OCI-LY7 (cell line): ENCODE measurements around the gene ZNF775. TPM values are rescaled to one million over a fixed set of nuclear protein-coding genes. Genes with fewer than 3 reads are reported as not detected.

Experiments used
- BruUV-seq: library from RNA; stranded (reverse); fragments of 400-500 nt; replicated peaks from 2 replicates; lab custom pipeline; 2021; lab: Mats Ljungman, UMichigan
- CTCF ChIA-PET: fragments of 300-600 bp; sonication (Branson Sonifier 250); formaldehyde crosslinking; loops from one replicate; lab custom pipeline; 2022; ENCODE audit warnings: antibody characterized with exemption; ENCODE audit not compliant: unreplicated experiment; lab: Charles Lee
- POLR2A ChIA-PET: fragments of 300-600 bp; sonication (Branson Sonifier 250); formaldehyde crosslinking; loops from one replicate; lab custom pipeline; 2022; ENCODE audit warnings: antibody characterized with exemption; lab: Charles Lee
- DNase-seq: peaks from one replicate; pipeline ENCODE4 v3.0.0-alpha.2; 2015; ENCODE audit warnings: low spot score
- H2AFZ ChIP-seq: fragments of 200-600 bp; sonication (generic), shearing (Covaris generic); 2 replicates; pipeline ENCODE4 v1.6.1; 2014; ENCODE audit warnings: mild to moderate bottlenecking, antibody characterized with exemption, low read length, moderate library complexity
- H3K27ac ChIP-seq: fragments of 200-600 bp; sonication (generic); 2 replicates; pipeline ENCODE4 v1.5.1; 2014; ENCODE audit warnings: mixed run types, low read depth, mild to moderate bottlenecking, moderate library complexity, low read length, inconsistent platforms; ENCODE audit not compliant: poor library complexity, severe bottlenecking
- H3K36me3 ChIP-seq: fragments of 200-600 bp; sonication (generic); 2 replicates; pipeline ENCODE4 v1.6.1; 2014; ENCODE audit warnings: mild to moderate bottlenecking, antibody characterized with exemption, low read length, moderate library complexity, mixed read lengths; ENCODE audit not compliant: insufficient read depth
- H3K4me1 ChIP-seq: fragments of 200-600 bp; sonication (generic); 2 replicates; pipeline ENCODE4 v1.5.1; 2014; ENCODE audit warnings: mild to moderate bottlenecking, low read length; ENCODE audit not compliant: insufficient read depth, poor library complexity, severe bottlenecking
- H3K4me2 ChIP-seq: fragments of 200-600 bp; sonication (generic); 2 replicates; pipeline ENCODE4 v1.6.1; 2014; ENCODE audit warnings: mild to moderate bottlenecking, low read length
- H3K4me3 ChIP-seq: fragments of 200-600 bp; sonication (generic); 2 replicates; pipeline ENCODE4 v1.5.1; 2014; ENCODE audit warnings: mild to moderate bottlenecking, low read depth, low read length; ENCODE audit not compliant: poor library complexity, severe bottlenecking
- H3K79me2 ChIP-seq: fragments of 200-600 bp; sonication (generic); 2 replicates; pipeline ENCODE4 v1.6.1; 2016; ENCODE audit warnings: low read depth, mild to moderate bottlenecking, low read length, moderate library complexity, mixed read lengths; ENCODE audit not compliant: insufficient read depth
- H3K9me2 ChIP-seq: fragments of 200-600 bp; sonication (generic); 2 replicates; pipeline ENCODE4 v1.6.1; 2016; ENCODE audit warnings: mild to moderate bottlenecking, low read length, mixed read lengths; ENCODE audit not compliant: insufficient read depth
- H3K9me3 ChIP-seq: fragments of 200-600 bp; sonication (generic); 2 replicates; pipeline ENCODE4 v1.6.1; 2014; ENCODE audit warnings: mild to moderate bottlenecking, mixed run types, low read length, mixed read lengths
- H4K20me1 ChIP-seq: fragments of 200-600 bp; sonication (generic); 2 replicates; pipeline ENCODE4 v1.6.1; 2014; ENCODE audit warnings: mild to moderate bottlenecking, antibody characterized with exemption, low read length, moderate library complexity, mixed read lengths; ENCODE audit not compliant: insufficient read depth
- EZH2phosphoT487 ChIP-seq: fragments of 200-600 bp; sonication (generic); IDR thresholded peaks from 2 replicates; pipeline ENCODE4 v1.6.1; 2018; ENCODE audit warnings: low read depth, borderline replicate concordance, mild to moderate bottlenecking, mixed run types, antibody characterized with exemption, low read length, moderate library complexity, mixed read lengths
- intact Hi-C: fragments of 100-400 bp; cut with micrococcal nuclease; formaldehyde crosslinking; loops from one replicate; pipeline ENCODE4 v1.10.0; 2022; ENCODE audit not compliant: unreplicated experiment
- total RNA-seq, 2 experiments: library from RNA; depleted of rRNA in 1 of 2; stranded (reverse); fragments of >200 nt in 1 of 2; shearing (Covaris generic) in 1 of 2; gene quantifications; 2 replicates each; pipeline ENCODE4 v1.2.3, GENCODE V29; 2014 to 2022
- TF ChIP-seq, protein P1 (sequence below): fragments of 200-600 bp; sonication (generic); conservative IDR thresholded peaks from 2 replicates; pipeline ENCODE4 v1.5.1; 2014; ENCODE audit warnings: mild to moderate bottlenecking, antibody characterized with exemption, low read length, moderate library complexity, mixed read lengths

ZNF775 gene
- total RNA-seq, 2 experiments from 2014 or later, result 4.7 to 6.5 TPM

GRCh38 chr7:150397346-150398107 lies 18.4 kb downstream of the ZNF775 start:
- Histone ChIP-seq H3K79me2 (no peaks in the 10 kb centered on the region), H3K4me2 (no peak overlapping the region), H3K4me3 (no peak overlapping the region), H3K27ac (no peak overlapping the region), H3K9me2 (no peaks in the 10 kb centered on the region), H3K36me3 (no peaks in the 10 kb centered on the region), H3K4me1 (no peaks in the 10 kb centered on the region), H2AFZ (no peak overlapping the region), H4K20me1 (no peaks in the 10 kb centered on the region), H3K9me3 (no peaks in the 10 kb centered on the region)
- CTCF ChIA-PET, result no interaction called here
- intact Hi-C loops, result no loop called here
- BruUV-seq, result no TSS peak
- POLR2A ChIA-PET, result no interaction called here
- no peak for DNase-seq
- TF ChIP-seq EZH2phosphoT487, result no peak
- TF ChIP-seq, protein P1, sequence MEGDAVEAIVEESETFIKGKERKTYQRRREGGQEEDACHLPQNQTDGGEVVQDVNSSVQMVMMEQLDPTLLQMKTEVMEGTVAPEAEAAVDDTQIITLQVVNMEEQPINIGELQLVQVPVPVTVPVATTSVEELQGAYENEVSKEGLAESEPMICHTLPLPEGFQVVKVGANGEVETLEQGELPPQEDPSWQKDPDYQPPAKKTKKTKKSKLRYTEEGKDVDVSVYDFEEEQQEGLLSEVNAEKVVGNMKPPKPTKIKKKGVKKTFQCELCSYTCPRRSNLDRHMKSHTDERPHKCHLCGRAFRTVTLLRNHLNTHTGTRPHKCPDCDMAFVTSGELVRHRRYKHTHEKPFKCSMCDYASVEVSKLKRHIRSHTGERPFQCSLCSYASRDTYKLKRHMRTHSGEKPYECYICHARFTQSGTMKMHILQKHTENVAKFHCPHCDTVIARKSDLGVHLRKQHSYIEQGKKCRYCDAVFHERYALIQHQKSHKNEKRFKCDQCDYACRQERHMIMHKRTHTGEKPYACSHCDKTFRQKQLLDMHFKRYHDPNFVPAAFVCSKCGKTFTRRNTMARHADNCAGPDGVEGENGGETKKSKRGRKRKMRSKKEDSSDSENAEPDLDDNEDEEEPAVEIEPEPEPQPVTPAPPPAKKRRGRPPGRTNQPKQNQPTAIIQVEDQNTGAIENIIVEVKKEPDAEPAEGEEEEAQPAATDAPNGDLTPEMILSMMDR, result no peak

- no peak overlapping the region for H2AFZ ChIP-seq
- no peak for DNase-seq
- H3K9me3 ChIP-seq, result no peaks in the 10 kb centered on the region
- ChIA-PET POLR2A (no interaction called here), CTCF (no interaction called here)
- H3K36me3 ChIP-seq, result no peaks in the 10 kb centered on the region
- no peaks in the 10 kb centered on the region for H3K9me2 ChIP-seq
- H3K79me2 ChIP-seq, result no peaks in the 10 kb centered on the region
- H3K4me1 ChIP-seq, result no peaks in the 10 kb centered on the region
- H3K4me3 ChIP-seq, result no peak overlapping the region
- H3K27ac ChIP-seq, result no peak overlapping the region
- no TSS peak for BruUV-seq
- H3K4me2 ChIP-seq, result no peak overlapping the region
- intact Hi-C loops, result no loop called here
- no peaks in the 10 kb centered on the region for H4K20me1 ChIP-seq
- TF ChIP-seq, protein P1, result no peak
- no peak for TF ChIP-seq EZH2phosphoT487
Measured at GRCh38 chr7:150398108-150398964, 19.2 kb downstream of the ZNF775 start.

DNA sequence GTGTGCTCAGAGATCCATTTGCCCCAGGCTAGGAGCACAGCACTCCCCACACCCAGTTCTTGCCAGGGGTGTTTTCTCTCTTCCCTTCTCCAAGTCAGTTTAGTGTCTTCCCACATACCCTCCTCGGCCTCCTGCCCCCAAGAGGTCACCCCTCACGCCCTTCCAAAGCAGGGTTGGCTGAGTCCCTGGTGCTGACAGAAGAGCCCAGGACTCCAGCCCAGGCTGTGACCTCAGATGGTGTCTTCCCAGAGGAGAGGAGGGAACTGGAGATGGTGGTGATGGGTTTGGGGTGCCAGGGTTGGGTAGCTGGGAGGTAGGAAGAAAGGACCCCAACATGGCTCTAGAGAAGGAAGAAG lies 19.8 kb downstream of the ZNF775 start:
- peaks cover 4% of the 10 kb centered on the region for H3K4me1 ChIP-seq
- no peak for DNase-seq
- no TSS peak for BruUV-seq
- no peak overlapping the region for H3K4me2 ChIP-seq
- H4K20me1 ChIP-seq, result no peaks in the 10 kb centered on the region
- no peak overlapping the region for H3K27ac ChIP-seq
- no peak overlapping the region for H2AFZ ChIP-seq
- H3K9me2 ChIP-seq, result no peaks in the 10 kb centered on the region
- ChIA-PET CTCF (no interaction called here), POLR2A (no interaction called here)
- H3K79me2 ChIP-seq, result no peaks in the 10 kb centered on the region
- no peaks in the 10 kb centered on the region for H3K9me3 ChIP-seq
- H3K36me3 ChIP-seq, result no peaks in the 10 kb centered on the region
- H3K4me3 ChIP-seq, result no peak overlapping the region
- TF ChIP-seq, protein P1, result no peak
- no peak for TF ChIP-seq EZH2phosphoT487
- intact Hi-C loops, result no loop called here
